Measurements from ENCODE around the gene NTMT2.

GRCh38 chr1:170131450-170131849 is 14.3 kb upstream of the NTMT2 start:
- TF ChIP-seq ZNF10 (tag by site-specific recombination; IDR thresholded peaks at IDR 0.05) = no peak
- no peak for TF ChIP-seq CTCF (tag by site-specific recombination; IDR thresholded peaks at IDR 0.05)
- no peak for TF ChIP-seq ZNF239 (tag by site-specific recombination; IDR thresholded peaks at IDR 0.05)
